ENCODE measurements around the gene TBXT.

The TBXT gene

DNA sequence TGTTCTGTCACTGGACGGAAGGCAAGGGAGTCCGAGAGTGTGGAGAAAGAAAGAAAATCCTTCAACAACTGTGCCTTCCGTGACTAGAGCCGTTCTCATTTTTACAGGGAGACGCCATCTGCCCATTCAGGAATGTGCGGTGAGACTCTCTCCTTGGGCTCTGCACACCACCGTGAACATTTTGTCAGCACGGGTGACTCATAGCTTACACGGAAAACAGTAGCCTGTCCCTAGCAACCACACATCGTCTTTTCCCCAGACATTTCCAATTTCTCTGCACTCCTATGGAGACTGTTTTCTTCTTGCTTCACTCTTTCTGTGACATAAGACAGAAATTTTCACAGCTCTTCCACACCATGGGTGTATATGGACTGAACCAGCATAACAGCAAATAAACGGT is 55.1 kb downstream of the TBXT start:
- DNase-seq (ENCODE audit: low spot score), result no peak

- DNase-seq (ENCODE audit: low spot score), result no peak
These were observed 58.0 kb downstream of the TBXT start for GRCh38 chr6:166109608-166110007.
